HepG2 (cell line): Measurements from ENCODE around the gene U2SURP. TPM values are rescaled to one million over a fixed set of nuclear protein-coding genes. Genes with fewer than 3 reads are reported as not detected.

Experiments used
- CREM ChIP-seq, 2 experiments: sonication (generic) in 1 of 2; formaldehyde crosslinking in 1 of 2; IDR thresholded peaks; 2 replicates each; pipeline versions ENCODE4 v1.4.0 to v1.6.1; 2016 to 2020; ENCODE audit warnings: antibody characterized with exemption in 1 of 2, mild to moderate bottlenecking in 1 of 2, missing genetic modification reagents in 1 of 2
- FOXO1 ChIP-seq: sonication (generic); formaldehyde crosslinking; IDR thresholded peaks from 2 replicates; pipeline ENCODE4 v1.4.0; 2020; ENCODE audit warnings: missing genetic modification reagents
- HDAC6 ChIP-seq: fragments of 200-600 bp; sonication (generic); IDR thresholded peaks from 2 replicates; pipeline ENCODE4 v1.7.0; 2017; ENCODE audit warnings: mild to moderate bottlenecking, antibody characterized with exemption, low read length, low read depth
- HMGA1 ChIP-seq: sonication (generic); formaldehyde crosslinking; conservative IDR thresholded peaks from 2 replicates; pipeline ENCODE4 v1.4.0; 2020; ENCODE audit warnings: missing genetic modification reagents
- IRX3 ChIP-seq: sonication (generic); formaldehyde crosslinking; IDR thresholded peaks from 2 replicates; pipeline ENCODE4 v1.8.1; 2023; ENCODE audit warnings: mild to moderate bottlenecking, low read depth, missing genetic modification reagents, borderline replicate concordance
- MBNL3 ChIP-seq: fragments of 250-450 bp; sonication (Bioruptor Pico); conservative IDR thresholded peaks from 2 replicates; pipeline ENCODE4 v1.8.0; 2022; ENCODE audit warnings: mild to moderate bottlenecking, inconsistent platforms
- POLR2G ChIP-seq: fragments of 200-400 bp; formaldehyde crosslinking; IDR thresholded peaks from 2 replicates; pipeline ENCODE4 v1.6.1; 2018; ENCODE audit warnings: mild to moderate bottlenecking, low read depth, low read length, moderate library complexity
- REXO4 ChIP-seq: sonication (generic); formaldehyde crosslinking; IDR thresholded peaks from 2 replicates; pipeline ENCODE4 v1.8.0; 2022; ENCODE audit warnings: missing genetic modification reagents, mild to moderate bottlenecking, borderline replicate concordance
- RXRB ChIP-seq: IDR thresholded peaks from 2 replicates; pipeline ENCODE4 v1.6.1; 2016; ENCODE audit warnings: borderline replicate concordance, missing genetic modification reagents, missing compliant biosample characterization
- SOX5 ChIP-seq: IDR thresholded peaks from 2 replicates; pipeline ENCODE4 v1.6.1; 2016; ENCODE audit warnings: borderline replicate concordance
- TBL1XR1 ChIP-seq: fragments of 150-350 bp; IDR thresholded peaks from 2 replicates; pipeline ENCODE4 v1.6.1; 2014; ENCODE audit warnings: borderline replicate concordance, low read length; ENCODE audit not compliant: partially characterized antibody
- YEATS2 ChIP-seq: sonication (generic); formaldehyde crosslinking; IDR thresholded peaks from 2 replicates; pipeline ENCODE4 v1.4.0; 2020; ENCODE audit warnings: missing genetic modification reagents, borderline replicate concordance
- YY1 ChIP-seq: IDR thresholded peaks from 2 replicates; pipeline ENCODE4 v1.6.1; 2011; ENCODE audit warnings: low read length, low read depth, moderate library complexity, mild to moderate bottlenecking; ENCODE audit not compliant: insufficient read depth, insufficient replicate concordance
- ZHX1 ChIP-seq: sonication (generic); formaldehyde crosslinking; IDR thresholded peaks from 2 replicates; pipeline ENCODE4 v1.8.1; 2022; ENCODE audit warnings: low read depth, mild to moderate bottlenecking, missing genetic modification reagents
- ZNF296 ChIP-seq: sonication (generic); formaldehyde crosslinking; conservative IDR thresholded peaks from 2 replicates; pipeline ENCODE4 v1.5.0; 2020; ENCODE audit warnings: mild to moderate bottlenecking, missing genetic modification reagents
- ZNF549 ChIP-seq: sonication (generic); formaldehyde crosslinking; IDR thresholded peaks from 2 replicates; pipeline ENCODE4 v1.5.0; 2020; ENCODE audit warnings: missing genetic modification reagents
- ZNF737 ChIP-seq: sonication (generic); formaldehyde crosslinking; IDR thresholded peaks from 2 replicates; pipeline ENCODE4 v1.5.0; 2020; ENCODE audit warnings: missing genetic modification reagents, mild to moderate bottlenecking, borderline replicate concordance
- polyA plus RNA-seq, 8 experiments: library from polyadenylated mRNA; depleted of rRNA in 3 of 8; stranded (reverse) in 7 of 8; unstranded in 1 of 8; fragments of >200 nt; fragmentation: Illumina TruSeq in 4 of 8; extraction: Trizol in 4 of 8; gene quantifications; 2 replicates each; pipeline versions ENCODE4 v1.2.1 to v1.2.3, GENCODE V29; 2011 to 2016; ENCODE audit warnings: low read depth in 4 of 8, missing spikeins in 1 of 8, mixed read lengths in 1 of 8; ENCODE audit not compliant: insufficient read depth in 1 of 8
- total RNA-seq, 5 experiments: library from RNA; depleted of rRNA; stranded (reverse); fragments of >200 nt; fragmentation: Illumina TruSeq; extraction: Trizol; gene quantifications; 2 replicates each; pipeline ENCODE4 v1.2.3, GENCODE V29; 2016; ENCODE audit warnings: low read depth in 1 of 5
- TF ChIP-seq, protein P1 (sequence below): sonication (generic); formaldehyde crosslinking; IDR thresholded peaks from 2 replicates; pipeline ENCODE4 v1.4.0; 2020; ENCODE audit warnings: missing genetic modification reagents, borderline replicate concordance
- TF ChIP-seq, protein P2 (sequence below): sonication (generic); formaldehyde crosslinking; IDR thresholded peaks from 2 replicates; pipeline ENCODE4 v1.4.0; 2020; ENCODE audit warnings: missing genetic modification reagents, low read depth, mild to moderate bottlenecking, borderline replicate concordance

Gene U2SURP
- total and polyA plus RNA-seq, 2 of the 13 experiments (the other 11 are each of a cell fraction or from before 2014, with no cell fraction given): 55.9 to 173 TPM

GRCh38 chr3:142976621-142977398 is 24.6 kb upstream of the U2SURP start (continued):
- TF ChIP-seq, protein P1, sequence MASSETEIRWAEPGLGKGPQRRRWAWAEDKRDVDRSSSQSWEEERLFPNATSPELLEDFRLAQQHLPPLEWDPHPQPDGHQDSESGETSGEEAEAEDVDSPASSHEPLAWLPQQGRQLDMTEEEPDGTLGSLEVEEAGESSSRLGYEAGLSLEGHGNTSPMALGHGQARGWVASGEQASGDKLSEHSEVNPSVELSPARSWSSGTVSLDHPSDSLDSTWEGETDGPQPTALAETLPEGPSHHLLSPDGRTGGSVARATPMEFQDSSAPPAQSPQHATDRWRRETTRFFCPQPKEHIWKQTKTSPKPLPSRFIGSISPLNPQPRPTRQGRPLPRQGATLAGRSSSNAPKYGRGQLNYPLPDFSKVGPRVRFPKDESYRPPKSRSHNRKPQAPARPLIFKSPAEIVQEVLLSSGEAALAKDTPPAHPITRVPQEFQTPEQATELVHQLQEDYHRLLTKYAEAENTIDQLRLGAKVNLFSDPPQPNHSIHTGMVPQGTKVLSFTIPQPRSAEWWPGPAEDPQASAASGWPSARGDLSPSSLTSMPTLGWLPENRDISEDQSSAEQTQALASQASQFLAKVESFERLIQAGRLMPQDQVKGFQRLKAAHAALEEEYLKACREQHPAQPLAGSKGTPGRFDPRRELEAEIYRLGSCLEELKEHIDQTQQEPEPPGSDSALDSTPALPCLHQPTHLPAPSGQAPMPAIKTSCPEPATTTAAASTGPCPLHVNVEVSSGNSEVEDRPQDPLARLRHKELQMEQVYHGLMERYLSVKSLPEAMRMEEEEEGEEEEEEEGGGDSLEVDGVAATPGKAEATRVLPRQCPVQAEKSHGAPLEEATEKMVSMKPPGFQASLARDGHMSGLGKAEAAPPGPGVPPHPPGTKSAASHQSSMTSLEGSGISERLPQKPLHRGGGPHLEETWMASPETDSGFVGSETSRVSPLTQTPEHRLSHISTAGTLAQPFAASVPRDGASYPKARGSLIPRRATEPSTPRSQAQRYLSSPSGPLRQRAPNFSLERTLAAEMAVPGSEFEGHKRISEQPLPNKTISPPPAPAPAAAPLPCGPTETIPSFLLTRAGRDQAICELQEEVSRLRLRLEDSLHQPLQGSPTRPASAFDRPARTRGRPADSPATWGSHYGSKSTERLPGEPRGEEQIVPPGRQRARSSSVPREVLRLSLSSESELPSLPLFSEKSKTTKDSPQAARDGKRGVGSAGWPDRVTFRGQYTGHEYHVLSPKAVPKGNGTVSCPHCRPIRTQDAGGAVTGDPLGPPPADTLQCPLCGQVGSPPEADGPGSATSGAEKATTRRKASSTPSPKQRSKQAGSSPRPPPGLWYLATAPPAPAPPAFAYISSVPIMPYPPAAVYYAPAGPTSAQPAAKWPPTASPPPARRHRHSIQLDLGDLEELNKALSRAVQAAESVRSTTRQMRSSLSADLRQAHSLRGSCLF: no peak
- TF ChIP-seq ZNF296 (CRISPR knock-in tag): no peak
- TF ChIP-seq POLR2G: no peak
- TF ChIP-seq IRX3 (CRISPR knock-in tag): no peak
- TF ChIP-seq MBNL3: no peak
- TF ChIP-seq TBL1XR1: no peak
- no peak for TF ChIP-seq YY1
- TF ChIP-seq, protein P2, sequence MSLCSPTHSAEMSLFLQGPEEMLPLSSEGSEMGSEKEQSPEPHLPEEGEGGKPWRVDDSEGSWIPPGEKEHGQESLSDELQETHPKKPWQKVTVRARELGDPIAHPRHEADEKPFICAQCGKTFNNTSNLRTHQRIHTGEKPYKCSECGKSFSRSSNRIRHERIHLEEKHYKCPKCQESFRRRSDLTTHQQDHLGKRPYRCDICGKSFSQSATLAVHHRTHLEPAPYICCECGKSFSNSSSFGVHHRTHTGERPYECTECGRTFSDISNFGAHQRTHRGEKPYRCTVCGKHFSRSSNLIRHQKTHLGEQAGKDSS (CRISPR knock-in tag): 0 out of 2 replicates have a peak, but pooled peaks have one; percentile 4
- TF ChIP-seq HDAC6: no peak
- no peak for TF ChIP-seq ZHX1 (CRISPR knock-in tag)
- TF ChIP-seq ZNF737 (CRISPR knock-in tag): no peak
- TF ChIP-seq REXO4 (CRISPR knock-in tag): no peak
- TF ChIP-seq SOX5 (CRISPR knock-in tag): peak; percentile 29; the same call in 1 of the 2 replicates
- no peak for TF ChIP-seq HMGA1 (CRISPR knock-in tag)
- TF ChIP-seq CREM (IDR thresholded peaks at IDR 0.05): 0 out of 2 replicates have a peak, but pooled peaks have one; percentile 25
- TF ChIP-seq CREM (CRISPR knock-in tag; IDR thresholded peaks at IDR 0.05): no peak
- peak; percentile 78 for TF ChIP-seq RXRB (CRISPR knock-in tag)
- TF ChIP-seq FOXO1 (CRISPR knock-in tag): peak; percentile 16; the same call in 1 of the 2 replicates
- TF ChIP-seq ZNF549 (CRISPR knock-in tag): no peak
- peak; percentile 34; the same call in 1 of the 2 replicates for TF ChIP-seq YEATS2
